ENCODE results near the gene TLE6.
"Not testable (repeated sequence)": the region's sequence is repeated elsewhere in the genome, so short reads cannot be mapped to it uniquely, and the experiment has no call there.

TLE6 gene

GRCh38 chr19:3027292-3027691 lies 49.9 kb downstream of the TLE6 start:
- DNase-seq (ENCODE audit: extremely low read depth in 1 of 2, low read depth in 1 of 2) = no peak

GRCh38 chr19:3027981-3028304 lies 50.6 kb downstream of the TLE6 start:
- no peak for DNase-seq (ENCODE audit: extremely low read depth in 1 of 2, low read depth in 1 of 2)

- DNase-seq (ENCODE audit: extremely low read depth in 1 of 2, low read depth in 1 of 2) = no peak
Observed at GRCh38 chr19:3028305-3029064, 51.1 kb downstream of the TLE6 start.

- DNase-seq (ENCODE audit: extremely low read depth in 1 of 2, low read depth in 1 of 2) = no peak
Observed at GRCh38 chr19:3029065-3029923, 51.9 kb downstream of the TLE6 start, which contains the start of gene TLE2. Gene TLE2, minus strand, starts transcription at chr19:3029280. Its CDS starts 376 bp downstream, at chr19:3028904.

- DNase-seq (ENCODE audit: extremely low read depth in 1 of 2, low read depth in 1 of 2) = no peak
Observed at GRCh38 chr19:3031607-3031867, 54.2 kb downstream of the TLE6 start.

- DNase-seq (ENCODE audit: extremely low read depth in 1 of 2, low read depth in 1 of 2) = no peak
Observed at GRCh38 chr19:3033595-3034405, 56.4 kb downstream of the TLE6 start.

- no peak for DNase-seq (ENCODE audit: extremely low read depth in 1 of 2, low read depth in 1 of 2)
Observed at GRCh38 chr19:3034406-3034655, 57.0 kb downstream of the TLE6 start.

- no peak for DNase-seq (ENCODE audit: extremely low read depth in 1 of 2, low read depth in 1 of 2)
Observed at GRCh38 chr19:3034656-3035541, 57.5 kb downstream of the TLE6 start.

GRCh38 chr19:3035542-3036118 lies 58.3 kb downstream of the TLE6 start:
- DNase-seq (ENCODE audit: extremely low read depth in 1 of 2, low read depth in 1 of 2) = peak; percentile 79 to 91

GRCh38 chr19:3036119-3036976 lies 59.0 kb downstream of the TLE6 start:
- DNase-seq (ENCODE audit: extremely low read depth in 1 of 2, low read depth in 1 of 2) = peak; percentile 59 to 67

- DNase-seq (ENCODE audit: extremely low read depth in 1 of 2, low read depth in 1 of 2) = not testable (repeated sequence)
Observed at GRCh38 chr19:3036977-3037544, 59.7 kb downstream of the TLE6 start.

- no peak for DNase-seq (ENCODE audit: extremely low read depth in 1 of 2, low read depth in 1 of 2)
Observed at GRCh38 chr19:3038214-3038613, 60.9 kb downstream of the TLE6 start.

GRCh38 chr19:3039125-3039524 lies 61.8 kb downstream of the TLE6 start:
- DNase-seq (ENCODE audit: extremely low read depth in 1 of 2, low read depth in 1 of 2) = no peak

- no peak for DNase-seq (ENCODE audit: extremely low read depth in 1 of 2, low read depth in 1 of 2)
Observed at GRCh38 chr19:3039641-3040077, 62.3 kb downstream of the TLE6 start.

- no peak for DNase-seq (ENCODE audit: extremely low read depth in 1 of 2, low read depth in 1 of 2)
Observed at GRCh38 chr19:3041327-3041726, 64.0 kb downstream of the TLE6 start.

- no peak for DNase-seq (ENCODE audit: extremely low read depth in 1 of 2, low read depth in 1 of 2)
Observed at GRCh38 chr19:3041761-3042620, 64.6 kb downstream of the TLE6 start.

GRCh38 chr19:3042621-3043267 lies 65.4 kb downstream of the TLE6 start:
- DNase-seq (ENCODE audit: extremely low read depth in 1 of 2, low read depth in 1 of 2) = no peak
